Endothelial cell of umbilical vein (primary cell): ENCODE results near the gene GATM.

ENCODE experiments used
- FOS ChIP-seq: IDR thresholded peaks from 2 replicates; pipeline ENCODE4 v1.6.1; 2011; ENCODE audit warnings: mild to moderate bottlenecking, low read length, moderate library complexity, borderline replicate concordance; ENCODE audit not compliant: insufficient read depth
- POLR2A ChIP-seq: IDR thresholded peaks from 2 replicates; pipeline ENCODE4 v1.6.1; 2012; ENCODE audit warnings: low read depth, mild to moderate bottlenecking, control low read depth, low read length
- TF ChIP-seq, protein P1 (sequence below), 2 donors: IDR thresholded peaks; 1 replicate in 1 of 2; 2 replicates in 1 of 2; pipeline ENCODE4 v1.5.1; 2011; ENCODE audit warnings: low read length in 2 of 2, mild to moderate bottlenecking in 2 of 2, moderate library complexity in 2 of 2, control low read depth in 1 of 2, inconsistent platforms in 1 of 2, low read depth in 1 of 2; ENCODE audit not compliant: insufficient read depth in 1 of 2; ENCODE audit errors: extremely low read depth in 1 of 2

DNA sequence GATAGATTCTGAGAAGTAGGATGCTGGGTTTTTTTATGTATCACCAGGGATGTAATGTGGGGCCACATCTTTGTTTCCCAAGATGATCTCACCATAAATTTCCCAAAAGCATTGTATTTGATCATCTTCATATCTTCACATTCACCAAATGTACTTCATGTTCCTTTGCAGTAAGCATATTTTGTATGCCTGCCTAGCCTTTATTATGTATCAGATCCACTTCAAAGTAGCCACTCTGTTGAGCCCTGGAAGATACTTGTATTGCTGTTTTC is 14.2 kb upstream of the GATM start:
- TF ChIP-seq, protein P1, sequence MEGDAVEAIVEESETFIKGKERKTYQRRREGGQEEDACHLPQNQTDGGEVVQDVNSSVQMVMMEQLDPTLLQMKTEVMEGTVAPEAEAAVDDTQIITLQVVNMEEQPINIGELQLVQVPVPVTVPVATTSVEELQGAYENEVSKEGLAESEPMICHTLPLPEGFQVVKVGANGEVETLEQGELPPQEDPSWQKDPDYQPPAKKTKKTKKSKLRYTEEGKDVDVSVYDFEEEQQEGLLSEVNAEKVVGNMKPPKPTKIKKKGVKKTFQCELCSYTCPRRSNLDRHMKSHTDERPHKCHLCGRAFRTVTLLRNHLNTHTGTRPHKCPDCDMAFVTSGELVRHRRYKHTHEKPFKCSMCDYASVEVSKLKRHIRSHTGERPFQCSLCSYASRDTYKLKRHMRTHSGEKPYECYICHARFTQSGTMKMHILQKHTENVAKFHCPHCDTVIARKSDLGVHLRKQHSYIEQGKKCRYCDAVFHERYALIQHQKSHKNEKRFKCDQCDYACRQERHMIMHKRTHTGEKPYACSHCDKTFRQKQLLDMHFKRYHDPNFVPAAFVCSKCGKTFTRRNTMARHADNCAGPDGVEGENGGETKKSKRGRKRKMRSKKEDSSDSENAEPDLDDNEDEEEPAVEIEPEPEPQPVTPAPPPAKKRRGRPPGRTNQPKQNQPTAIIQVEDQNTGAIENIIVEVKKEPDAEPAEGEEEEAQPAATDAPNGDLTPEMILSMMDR (IDR thresholded peaks at IDR 0.05; ENCODE audit: extremely low read depth in 1 of 2, insufficient read depth in 1 of 2, low read depth in 1 of 2, low read length in 2 of 2), result no peak
- TF ChIP-seq POLR2A (no peak), FOS (no peak)
